GM21423 (cell line): ENCODE measurements around the gene HECTD4.
A peak's percentile ranks its signal among the peaks of the same experiment; 100 is the strongest.
"Not testable (repeated sequence)": the region's sequence is repeated elsewhere in the genome, so short reads cannot be mapped to it uniquely, and the experiment has no call there.

ENCODE experiments used
- ATAC-seq: cut with Tn5 transposase; IDR thresholded peaks from one replicate; pipeline ENCODE4 v1.9.1; 2021; ENCODE audit warnings: mild to moderate bottlenecking, moderate library complexity; ENCODE audit not compliant: unreplicated experiment

HECTD4 gene

DNA sequence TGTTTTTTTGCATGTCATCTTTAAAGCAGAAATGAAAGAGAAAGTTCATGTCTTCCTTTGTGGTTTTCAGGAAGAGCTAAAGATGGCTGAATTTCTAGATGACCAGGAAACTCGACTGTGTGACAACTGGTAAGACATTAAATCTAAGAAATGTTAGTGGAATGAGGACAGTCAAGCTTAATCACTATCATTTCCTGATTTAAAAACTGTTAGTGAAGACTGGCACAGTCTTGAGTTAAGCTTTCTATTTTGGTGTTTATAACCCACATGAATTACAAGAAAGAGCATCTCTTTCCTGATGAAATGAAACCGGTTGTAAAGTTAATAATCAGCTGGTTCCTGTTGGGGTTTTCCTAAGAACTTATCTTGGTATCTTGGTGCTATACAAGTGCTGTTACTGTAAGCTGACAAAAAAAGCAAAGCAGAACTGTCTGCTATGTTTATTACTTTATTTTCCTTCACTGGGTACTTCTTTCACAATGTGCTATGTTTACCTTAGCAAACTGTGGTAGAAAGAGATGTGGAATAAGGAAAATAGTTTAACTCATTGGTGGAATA lies 251.7 kb downstream of the HECTD4 start:
- ATAC-seq: peak; percentile 52

DNA sequence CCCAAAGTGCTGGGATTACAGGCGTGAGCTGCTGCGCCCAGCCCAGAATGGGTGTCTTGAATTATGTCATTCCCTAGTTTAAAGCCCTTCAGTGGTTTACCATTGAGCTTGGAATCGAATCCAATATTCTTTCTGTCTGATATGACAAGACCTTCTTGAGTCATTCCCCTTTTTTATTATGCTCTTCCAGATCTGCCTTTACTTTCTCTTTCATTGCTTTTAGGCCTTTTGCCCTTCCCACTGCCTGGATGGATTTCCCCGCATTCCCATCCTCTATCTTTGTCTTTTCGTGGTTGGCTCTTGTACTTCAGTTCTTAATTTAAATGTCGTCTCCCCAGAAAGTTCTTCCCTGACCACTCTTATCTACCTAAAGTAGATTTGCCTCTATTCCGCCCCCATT lies 255.3 kb downstream of the HECTD4 start:
- ATAC-seq: no peak

DNA sequence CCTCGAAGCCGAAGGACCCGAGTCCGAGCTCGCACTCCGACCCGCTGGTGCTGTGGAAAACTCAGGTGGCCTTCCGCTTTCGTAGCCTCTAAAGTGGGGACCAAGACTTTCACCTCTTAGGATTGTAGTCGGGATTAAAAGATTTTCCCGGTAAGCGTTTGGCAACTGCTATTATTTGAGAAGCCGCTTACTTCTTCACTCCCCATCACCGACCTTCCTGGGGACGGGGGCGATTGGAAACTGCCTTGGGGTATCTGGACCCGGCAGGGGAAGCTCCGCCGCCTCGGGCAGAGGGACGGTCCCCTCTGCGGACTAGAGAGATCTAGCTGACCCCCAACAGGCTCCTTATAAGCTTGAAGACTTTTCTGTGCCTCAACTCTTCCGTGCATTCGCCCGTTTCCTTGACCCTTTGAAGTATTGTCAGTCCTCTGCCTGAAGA lies 256.2 kb downstream of the HECTD4 start:
- no peak for ATAC-seq

DNA sequence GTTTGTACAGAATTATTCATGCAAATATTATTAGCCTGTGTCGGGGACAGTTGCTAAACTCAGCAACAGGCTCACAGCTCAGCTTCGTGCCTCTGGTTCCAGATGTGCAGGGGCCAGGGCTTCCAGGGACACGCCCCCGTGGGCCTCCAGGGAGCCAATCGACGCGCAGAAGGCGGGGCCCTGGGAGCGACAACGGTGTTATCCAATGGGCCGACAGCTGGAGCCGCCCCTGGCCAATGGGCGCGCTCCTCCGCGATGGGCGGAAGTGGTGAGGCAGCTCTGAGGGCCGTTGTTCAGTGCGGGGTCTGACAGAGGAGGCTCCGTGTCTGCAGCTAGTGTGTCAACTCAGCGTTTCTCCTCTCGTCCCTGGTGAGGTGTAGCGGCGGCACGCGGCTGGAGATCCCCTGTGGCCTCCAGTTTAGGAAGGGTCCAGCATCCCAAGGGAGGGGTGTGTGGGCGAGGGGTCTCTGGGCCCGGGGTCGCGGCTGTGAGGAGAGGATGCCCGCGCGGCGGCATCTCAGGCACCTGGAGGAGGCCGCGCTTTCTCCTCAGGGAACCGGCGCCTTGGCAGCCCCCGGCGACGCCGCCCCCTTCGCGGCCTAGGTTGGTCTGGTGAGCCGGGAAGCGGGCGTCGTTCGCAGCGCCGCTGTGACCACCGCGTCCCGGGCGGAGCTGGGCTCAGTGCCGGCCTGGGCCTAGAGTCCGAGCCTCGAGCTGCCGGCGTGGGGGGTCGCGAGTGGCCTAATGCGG lies 256.8 kb downstream of the HECTD4 start, which contains the start of gene TRAFD1:
Gene TRAFD1, plus strand, starts transcription at position 311 of the 750 bp plus-strand sequence. CDS start 4,963 bp downstream, outside the sequence.
- ATAC-seq: peak; percentile 92

DNA sequence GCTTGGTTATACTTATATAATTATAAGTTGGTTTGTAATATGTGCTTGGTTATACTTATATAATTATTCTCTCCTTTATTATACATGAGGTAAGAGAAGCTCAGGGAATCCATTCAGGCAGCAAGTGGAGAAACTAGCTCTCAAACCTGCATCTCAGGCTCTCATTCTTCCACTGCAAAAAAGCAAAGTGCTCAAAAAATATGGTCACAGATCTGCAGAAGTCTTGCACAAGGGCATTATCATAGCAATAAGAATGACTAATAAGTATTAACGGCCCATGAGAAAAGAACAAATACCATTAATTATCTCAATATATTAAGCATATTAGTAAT lies 257.3 kb downstream of the HECTD4 start:
- ATAC-seq: no peak

DNA sequence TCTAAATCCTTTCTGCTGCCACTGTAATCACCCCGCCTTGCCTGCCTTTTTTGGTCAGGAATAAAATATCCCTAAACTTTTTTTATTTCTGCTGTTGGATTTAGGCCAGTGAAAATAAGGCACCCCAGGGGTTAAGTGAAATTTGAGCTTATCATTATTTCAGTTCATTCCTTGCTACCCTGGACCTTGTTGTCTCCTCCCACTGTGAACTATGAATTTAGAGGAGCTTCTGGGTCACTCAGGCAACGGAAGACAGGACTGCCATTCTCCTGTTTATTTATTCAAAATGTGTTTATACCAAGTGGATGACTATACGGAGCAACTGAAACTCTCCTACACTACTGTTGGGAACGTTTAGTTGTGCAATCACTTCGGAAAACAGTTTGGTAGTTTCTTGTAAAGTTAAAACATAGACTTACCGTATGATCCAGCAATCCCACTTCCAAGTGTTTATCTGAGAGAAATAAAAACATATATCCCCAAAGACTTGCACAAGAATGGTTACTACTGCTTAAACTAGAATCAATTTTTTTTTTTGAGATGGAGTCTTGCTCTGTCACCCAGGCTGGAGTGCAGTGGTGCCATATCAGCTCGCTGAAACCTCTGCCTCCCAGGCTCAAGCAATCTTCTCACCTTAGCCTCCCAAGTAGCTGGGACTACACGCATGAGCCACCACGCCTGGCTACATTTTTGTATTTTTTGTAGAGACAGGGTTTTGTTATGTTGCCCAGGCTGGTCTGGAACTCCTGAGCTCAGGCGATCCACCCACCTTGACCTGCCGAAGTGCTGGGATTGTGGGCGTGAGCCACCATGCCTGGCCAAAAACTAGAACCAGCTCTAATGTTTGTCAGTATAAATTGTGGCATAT lies 259.2 kb downstream of the HECTD4 start:
- ATAC-seq: no peak

DNA sequence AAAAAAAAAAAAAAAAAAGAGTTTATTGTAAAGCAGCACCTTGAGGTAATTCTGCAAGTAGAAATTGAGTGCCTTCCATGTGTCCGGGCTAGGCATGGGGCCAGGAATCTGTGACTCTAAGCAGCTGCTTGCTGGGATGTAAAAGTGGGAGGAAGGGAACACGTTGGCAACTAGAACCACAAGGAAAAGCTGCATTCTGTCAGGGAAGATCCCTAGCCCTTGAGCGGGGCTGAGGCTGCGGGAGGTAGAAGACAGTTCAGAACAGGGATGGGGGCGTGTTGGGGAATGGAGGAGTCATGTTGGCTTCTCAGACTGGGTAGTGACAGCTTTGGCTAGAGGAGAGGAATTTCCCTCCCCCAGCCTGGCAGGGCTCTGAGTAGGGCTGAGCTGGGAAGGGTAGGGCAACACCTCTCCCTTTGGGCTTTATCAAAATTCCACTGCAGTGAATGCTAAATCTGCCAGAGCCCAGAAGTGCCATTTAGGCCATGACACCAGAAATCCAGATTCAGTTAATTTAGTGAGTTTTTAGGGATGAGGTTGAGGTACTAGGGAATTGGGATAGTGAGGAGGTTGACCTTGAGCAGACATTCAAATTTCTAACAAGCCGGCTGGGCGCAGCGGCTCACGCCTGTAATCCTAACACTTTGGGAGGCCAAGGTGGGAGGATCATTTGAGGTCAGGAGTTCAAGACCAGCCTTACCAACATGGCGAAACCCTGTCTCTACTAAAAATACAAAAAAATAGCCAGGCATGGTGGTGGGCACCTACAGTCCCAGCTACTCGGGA lies 260.3 kb downstream of the HECTD4 start:
- no peak for ATAC-seq

DNA sequence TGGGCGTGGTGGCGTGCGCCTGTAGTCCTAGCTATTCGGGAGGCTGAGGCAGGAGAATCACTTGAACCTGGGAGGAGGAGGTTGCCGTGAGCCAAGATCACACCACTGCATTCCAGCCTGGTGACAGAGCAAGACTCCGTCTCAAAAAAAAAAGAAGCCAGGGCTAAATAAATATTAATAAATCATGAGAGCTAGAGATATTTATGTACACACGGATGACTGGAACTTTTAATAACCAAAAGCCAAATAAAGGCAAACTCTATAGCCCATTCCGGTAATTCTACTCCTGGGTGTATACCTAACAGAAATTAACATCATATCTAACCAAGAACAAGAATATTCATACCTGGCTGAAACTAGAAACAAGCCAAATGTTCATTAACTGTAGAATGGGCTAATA lies 264.5 kb downstream of the HECTD4 start:
- no peak for ATAC-seq

DNA sequence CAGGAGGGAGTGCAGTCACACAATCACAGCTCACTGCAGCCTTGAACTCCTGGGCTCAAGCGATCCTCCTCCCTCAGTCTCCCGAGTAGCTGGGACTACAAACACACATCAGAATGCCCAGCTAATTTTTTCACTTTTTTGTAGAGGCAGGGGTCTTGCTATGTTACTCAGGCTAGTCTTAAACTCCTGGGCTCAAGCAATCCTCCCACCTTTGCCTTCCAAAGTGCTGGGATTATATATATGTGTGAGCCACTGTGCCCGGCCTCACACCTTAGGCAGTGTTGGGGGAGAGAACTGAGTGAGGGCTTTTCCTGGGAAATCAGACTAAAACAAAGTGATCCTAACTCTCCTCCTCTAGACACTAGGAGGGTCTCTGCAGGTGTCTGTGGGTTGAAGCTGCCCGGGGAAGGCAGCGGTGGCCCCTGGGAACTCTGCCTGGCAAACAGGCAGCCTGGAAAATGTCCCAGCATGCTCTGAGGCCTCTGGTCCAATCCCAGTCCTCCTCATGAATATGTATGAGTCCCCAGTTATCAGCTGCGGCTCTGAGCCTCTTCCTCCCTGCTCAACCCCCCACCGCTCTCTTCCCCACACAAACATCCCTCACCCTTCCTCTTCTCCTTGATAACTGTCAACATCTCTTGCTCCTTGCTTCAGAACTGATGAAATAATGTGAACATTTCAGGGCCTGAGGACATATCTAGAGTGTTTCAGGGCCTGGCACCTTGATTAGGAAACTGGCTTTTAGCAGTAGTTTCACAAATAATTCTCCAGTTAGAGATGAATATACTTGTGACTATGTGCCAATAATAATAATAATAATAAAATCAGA lies 265.8 kb downstream of the HECTD4 start:
- no peak for ATAC-seq

DNA sequence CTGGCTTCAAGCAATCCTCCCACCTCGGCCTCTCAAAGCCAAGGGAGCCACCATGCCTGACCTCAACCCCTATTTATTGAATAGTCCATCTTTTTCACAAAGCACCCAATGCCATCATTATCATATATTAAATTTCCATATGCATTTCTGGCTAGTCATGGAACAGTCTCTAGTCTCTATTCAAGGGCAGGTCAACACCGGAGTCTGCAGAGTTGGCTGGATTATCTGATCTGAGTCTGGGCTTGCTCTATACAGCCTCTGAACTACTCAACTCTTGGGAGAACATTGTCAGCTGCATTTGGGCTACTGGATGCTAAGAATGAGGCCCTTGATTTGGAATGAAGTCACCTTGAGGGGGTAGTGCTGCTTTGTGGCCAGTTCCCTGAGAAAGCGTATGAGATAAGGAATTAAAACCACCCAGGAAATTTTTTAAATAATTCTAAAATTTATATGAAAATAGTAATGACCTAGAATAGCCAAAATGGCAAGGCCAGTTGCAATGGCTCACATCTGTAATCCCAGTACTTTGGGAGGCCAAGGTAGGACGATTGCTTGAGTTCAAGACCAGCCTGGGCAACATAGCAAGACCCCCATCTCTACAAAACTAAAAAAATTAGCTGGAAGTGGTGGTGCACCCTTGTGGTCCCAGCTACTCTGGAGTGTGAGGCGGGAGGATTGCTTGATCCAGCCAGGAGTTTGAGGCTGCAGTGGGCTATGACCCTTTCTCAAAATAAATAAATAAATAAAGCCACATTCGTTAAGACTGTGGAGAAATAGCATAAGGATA lies 266.8 kb downstream of the HECTD4 start:
- no peak for ATAC-seq

DNA sequence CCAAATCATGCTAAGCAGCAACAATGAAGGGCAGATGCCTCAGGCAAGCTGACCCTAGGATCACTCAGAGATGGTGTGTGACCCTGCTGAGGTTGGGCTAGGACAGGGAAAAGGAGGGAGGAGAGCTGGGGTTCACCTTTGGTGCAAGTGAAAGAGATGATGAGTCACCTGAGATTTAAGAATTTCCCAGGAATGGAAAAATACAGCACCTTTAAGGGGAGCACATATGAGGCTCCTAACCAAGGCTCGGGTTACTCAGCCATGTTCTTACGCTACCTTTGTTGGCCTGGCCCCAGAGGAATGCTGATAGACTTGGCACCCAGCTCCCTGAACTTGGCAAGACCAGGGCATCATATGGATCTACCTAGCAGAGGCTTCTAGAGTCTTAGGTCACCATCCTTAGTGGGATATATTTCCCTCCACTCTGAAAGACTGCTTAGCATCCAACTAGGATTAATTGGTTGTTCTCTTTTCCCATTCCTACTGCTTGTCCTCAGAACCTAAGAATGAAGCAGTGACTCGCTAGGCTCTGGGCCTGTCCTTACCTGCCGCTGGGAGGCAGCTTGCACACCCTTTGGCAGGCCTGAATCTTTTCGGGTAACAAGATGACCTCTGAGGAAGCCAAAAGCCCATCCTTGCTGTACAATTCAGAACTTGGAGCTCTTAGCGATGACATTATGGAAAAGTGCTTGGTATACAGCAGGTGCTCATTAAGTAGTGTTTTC lies 269.7 kb downstream of the HECTD4 start:
- ATAC-seq: no peak

DNA sequence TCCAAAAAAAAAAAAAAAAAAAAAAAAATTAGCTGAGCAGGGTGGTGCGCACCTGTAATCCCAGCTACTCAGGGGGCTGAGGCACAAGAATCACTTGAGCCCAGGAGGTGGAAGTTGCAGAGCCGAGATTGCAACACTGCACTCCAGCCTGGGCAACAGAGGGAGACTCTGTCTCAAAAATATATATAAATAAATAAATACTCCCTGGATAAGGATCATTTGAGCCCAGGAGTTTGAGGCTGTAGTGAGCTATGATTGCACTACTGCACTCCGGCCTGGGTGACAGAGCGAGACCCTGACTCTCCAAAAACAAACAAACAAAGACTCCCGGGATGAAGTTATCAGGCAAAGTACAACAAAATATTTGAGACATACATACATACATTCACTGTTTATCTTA lies 270.3 kb downstream of the HECTD4 start:
- ATAC-seq: no peak

DNA sequence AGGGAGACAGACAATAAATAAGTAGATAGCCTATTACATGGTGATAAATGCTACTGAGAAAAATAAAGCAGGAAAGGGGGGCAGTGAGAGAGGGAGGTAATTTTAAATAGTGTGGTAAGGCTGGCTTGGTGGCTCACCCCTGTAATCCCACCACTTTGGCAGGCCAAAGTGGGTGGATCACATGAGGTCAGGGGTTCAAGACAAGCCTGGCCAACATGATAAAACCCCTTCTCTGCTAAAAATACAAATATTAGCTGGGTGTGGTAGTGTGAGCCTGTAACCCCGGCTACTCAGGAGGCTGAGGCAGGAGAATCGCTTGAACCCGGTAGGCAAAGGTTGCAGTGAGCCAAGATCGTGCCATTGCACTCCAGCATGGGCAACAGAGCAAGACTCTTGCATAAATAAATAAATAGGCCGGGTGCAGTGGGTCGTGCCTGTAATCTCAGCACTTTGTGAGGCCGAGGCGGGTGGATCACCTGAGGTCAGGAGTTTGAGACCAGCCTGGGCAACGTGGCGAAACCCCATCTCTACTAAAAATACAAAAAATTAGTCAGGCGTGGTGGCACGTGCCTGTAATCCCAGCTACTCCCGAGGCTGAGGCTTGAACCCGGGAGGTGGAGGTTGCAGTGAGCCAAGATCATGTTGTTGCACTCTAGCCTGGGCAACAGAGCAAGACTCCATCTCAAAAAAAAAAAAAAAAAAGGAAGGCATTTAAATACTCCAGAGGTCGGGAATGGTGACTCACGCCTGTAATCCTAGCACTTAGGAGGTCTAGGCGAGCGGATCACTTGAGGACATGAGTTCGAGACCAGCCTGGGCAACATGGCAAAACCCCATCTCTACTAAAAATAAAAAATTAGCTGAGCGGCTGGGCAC lies 271.2 kb downstream of the HECTD4 start:
- not testable (repeated sequence) for ATAC-seq
